ELR (cell line): Measurements from ENCODE around the gene ZIC4.

Experiments
- DNase-seq: peaks from one replicate; pipeline ENCODE4 v3.0.0-alpha.2; 2015; ENCODE audit warnings: low read depth

Gene ZIC4

DNA sequence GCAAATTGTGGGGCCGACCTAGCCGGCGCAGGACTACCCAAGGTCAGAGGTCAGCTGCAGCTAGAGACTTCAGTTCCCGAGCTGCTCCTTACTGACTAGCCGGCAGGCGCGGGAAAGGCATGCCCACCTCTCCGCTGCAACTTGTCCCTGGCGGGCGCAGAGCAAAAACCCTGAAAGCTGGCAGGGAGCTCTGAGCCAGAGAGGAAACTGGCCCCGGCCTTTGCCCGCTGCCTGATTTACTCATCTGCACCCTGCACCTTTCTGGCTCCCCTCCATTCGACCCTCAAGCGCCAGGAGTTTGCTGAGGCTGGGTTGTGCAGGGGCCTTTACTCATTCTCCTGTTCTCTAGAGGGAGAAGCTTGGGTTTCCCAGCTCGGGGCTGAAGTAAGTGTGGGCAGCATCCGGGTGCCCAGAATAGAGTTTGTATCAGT lies 1.5 kb downstream of the ZIC4 start:
- no peak for DNase-seq

DNA sequence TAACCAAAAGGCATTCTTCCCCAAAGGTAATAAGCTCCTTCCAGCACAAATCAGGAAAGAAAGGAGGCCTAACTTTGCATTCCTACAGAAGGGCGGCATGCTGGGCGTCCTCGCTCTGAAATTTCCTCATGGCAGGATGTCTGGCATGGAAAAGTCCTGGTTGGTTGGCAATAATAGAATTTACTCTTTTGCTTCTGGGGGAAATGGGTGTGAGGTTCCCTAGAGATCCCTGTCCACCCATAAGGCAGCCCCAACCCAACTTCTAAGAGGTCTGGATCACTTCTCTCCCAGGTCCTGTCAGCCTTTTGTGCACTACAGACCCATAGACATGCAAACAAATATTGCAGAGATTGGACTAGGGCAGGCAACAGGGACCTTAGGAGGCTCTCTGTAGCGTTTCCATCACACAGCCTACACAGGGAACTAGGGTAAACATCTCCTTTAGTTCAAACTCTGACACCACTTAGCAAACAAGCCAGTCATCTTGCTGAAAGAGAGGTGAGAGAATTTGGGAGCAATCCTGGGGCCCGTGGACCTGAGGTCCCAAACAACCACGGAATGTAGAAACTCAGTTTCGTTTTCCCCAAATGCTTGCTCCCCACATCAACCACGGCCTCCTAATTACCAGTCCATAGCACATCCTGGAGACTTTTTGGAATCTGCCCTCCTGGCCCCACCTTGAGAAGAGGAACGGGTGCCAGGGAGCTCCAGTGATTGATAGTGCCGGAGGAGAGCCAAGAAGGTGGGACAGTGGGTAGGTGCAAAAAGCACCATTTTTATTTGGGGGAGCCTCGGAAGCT lies 2.1 kb downstream of the ZIC4 start:
- no peak for DNase-seq

DNA sequence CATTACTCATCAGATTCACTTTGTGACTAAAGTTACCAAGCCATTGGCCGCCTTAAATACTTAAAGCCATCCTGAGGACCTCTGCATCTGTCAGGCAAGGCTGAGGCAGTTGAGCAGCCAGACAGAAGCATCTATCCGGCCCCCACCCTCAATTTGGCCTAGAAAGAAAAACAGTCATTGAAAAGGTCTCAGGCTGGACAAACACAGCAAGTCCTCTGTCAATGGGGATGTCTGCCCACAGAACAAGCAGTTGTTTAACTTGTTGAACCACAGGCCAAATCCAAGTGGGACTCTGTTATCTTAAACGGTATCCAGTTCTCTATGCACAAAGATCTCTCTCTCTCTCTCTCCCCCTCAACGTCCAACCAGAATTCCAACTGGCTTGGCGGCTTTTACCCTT lies 2.8 kb downstream of the ZIC4 start:
- no peak for DNase-seq

DNA sequence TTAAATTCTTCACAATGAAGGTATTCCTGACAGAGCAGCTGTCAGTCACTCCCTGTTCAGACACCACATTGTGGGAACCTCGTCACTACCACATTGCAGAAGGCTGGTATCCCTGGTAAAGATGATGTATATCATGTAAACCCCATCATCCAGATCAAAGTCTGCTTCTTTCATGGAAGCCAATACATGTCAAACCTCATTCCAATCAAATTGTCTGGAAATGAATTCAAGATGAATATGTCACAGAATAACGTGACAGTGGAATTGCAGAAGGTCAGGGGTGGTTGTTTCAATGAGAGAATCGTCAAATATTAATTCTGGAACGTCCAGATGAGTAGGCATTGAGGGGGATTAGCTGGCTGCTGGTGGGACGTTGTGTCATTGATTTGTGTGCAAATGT lies 4.2 kb downstream of the ZIC4 start:
- no peak for DNase-seq

DNA sequence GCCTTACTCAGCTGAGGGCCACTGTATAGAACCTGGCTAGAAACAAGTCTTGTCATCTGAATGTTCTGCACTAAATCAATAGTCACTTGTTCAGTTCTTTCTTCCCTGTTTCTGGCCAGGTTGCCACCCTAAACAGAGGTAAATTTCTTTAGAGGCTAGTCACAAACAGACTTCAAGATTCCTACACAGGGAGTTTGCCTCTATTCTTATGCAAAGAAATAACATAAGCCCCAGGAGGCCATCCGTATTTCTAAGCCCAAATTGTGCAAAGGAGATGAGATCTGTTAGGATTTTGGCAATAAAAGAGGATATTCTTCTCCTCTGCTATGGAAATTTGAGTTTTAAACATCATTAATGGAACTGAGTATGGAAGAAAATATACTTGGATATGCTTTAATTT lies 4.9 kb downstream of the ZIC4 start:
- no peak for DNase-seq

DNA sequence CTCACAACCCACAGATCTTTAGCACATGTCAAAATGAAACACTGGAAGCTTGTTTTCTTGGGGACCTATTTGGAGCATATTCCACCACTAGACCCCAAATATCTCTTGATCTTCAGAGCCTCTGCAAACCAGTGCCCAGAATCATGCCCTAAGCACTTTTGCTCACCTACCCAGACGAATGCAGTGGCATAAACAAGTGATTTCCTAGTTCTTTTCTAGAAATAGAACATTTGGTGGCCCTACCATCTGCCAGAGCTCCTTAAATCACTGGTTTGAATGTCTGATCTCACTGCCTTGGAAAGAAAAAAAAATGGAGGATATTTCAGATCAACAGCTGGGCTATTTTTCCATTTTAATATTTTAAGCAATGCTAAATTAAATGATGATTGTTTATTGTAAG lies 5.3 kb downstream of the ZIC4 start:
- DNase-seq: no peak

DNA sequence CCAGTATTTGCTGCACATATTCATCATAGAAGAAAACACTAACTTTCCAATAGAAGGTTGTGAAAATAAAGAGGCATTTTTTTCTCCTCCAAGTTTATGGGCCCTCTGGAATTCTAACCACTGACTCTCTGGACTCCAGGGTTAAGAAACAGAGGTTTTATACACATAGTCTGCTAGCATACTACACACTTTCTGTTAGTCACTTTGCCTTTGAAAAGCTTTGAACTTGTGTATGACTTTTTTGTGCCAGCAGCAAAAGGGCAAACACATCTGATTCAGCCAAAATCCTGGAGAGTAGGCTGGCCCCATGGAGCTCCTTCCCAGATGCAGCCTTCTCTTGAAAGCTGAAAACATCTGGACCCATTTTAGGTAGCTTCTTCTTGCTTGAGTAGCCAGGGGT lies 6.2 kb downstream of the ZIC4 start:
- no peak for DNase-seq

DNA sequence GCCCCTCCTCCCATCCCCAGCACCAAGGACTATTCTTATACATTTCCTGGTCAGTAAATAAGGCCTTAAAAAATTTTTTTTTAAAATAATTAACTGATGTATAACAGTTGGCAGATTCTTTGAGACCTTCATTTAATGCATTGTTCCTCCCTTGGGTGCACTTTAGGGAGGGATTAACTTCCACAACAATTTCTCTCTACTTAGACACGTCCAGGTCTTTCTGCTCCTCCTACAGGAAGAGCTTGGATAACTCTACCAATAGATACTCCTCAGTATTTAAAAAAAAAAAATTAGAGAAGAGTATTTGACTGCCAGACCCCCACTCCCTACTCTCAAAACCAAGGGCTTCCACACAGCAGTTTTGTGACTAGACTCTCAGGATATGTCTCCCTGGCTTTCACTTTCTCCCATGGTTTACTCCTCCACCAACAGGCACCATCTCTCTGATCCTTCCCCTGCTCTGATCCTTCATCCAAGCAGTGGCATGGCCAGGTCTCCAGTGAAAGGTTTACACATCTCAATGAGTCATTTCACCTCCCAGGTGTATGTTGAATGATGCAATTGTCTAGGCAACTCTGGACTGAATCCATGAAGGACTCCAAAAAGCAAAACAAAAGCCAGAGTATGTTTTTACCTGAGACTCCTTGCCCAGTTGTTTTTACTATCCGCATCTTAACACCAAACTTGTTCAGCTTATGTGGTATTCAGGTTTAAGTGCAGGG lies 7.4 kb downstream of the ZIC4 start:
- no peak for DNase-seq

DNA sequence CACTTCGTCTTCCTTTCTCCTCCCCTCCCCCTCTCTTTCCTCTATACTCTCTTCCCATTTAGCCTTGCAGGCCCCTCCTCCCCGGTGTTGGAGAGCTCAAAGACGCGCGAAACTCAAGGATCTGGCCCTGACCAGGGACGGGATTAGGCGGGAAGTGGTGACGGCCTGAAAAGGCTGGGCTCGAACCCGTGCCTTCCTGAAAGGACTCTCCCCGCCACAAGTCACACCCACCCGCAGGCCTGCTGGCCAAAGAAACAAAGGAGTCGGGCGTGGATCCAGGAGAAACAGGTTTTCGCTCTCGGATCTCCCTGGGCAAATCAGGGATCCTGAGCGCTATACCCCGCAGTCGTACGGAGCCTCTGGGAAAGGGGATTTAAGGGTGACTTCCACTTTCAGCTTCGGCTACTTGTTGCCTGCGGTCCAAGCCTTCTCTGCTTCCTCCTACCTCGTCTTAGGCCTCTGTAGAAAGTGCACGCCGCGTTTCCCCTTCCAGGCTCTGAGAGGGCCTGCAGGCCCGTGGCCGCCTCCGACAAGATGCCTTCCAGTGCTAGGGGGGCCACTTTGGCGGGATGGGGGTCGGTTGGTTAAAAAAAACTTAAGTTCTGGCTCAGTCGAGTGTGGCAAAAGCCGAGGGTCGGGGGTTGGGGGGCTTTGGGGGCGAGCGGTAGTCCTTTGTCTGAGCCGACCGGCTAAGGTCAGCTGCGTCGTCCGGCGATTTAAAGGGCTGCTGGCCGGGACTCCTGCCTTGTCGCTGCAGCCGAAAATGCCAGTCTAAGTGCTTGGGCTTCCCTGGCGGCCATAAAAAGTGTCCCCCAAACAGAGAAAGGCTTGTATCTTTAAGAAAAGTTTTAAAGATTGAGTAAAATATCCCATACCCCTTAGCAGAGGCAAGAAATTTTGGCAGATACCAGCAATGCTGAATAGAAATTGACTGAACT lies 8.2 kb downstream of the ZIC4 start:
- no peak for DNase-seq

DNA sequence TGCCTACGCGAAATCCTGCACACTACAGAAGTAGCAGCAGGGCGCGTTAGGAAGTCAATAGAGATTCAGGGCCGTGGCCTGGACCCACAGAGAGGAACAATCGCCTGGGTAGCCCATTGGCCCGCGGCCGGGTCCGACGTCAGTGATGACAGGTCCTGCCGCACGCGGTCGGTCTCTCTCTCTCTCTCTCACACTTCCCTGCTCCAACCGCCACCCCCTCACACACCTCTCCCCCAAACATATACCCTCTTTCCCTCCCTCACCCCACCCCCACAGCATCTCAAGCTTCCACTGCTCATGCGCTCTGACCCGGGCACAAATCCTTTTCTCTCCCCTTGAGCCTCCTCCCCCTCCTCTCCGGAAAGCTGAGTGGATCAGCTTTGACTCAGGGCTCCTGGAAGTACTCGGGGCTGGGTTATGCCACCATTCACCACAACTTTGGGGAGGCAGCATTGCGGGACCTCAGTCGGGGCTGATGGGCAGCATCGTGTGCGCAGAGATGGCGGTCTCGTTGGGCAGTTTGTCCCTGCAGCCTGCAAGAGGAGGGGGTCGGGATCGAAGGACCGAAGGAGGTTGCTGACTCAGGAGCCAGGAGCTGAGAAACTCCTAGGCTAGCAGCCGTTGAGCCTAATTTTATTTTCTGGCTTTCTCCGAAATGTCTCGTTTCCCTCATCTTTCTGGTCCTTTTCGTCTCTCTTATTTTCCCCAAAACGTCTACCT lies 9.0 kb downstream of the ZIC4 start:
- DNase-seq: no peak

DNA sequence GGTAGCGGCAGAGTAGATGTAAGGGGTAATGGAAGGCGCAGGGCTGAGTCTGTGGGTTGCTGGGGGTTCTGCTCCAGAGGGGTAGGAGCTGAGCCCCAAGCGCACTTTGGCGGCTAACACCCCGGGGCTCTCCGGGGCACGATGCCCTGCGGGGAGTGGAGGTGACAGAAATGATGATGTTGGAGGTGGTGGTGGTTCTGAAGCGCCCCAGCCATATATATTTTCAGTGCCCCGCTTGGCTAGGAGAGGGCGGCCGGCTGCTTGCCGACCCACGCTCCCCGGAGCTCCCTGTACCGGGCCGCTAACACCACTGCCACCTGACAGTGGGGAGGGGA lies 9.7 kb downstream of the ZIC4 start:
- DNase-seq: no peak

DNA sequence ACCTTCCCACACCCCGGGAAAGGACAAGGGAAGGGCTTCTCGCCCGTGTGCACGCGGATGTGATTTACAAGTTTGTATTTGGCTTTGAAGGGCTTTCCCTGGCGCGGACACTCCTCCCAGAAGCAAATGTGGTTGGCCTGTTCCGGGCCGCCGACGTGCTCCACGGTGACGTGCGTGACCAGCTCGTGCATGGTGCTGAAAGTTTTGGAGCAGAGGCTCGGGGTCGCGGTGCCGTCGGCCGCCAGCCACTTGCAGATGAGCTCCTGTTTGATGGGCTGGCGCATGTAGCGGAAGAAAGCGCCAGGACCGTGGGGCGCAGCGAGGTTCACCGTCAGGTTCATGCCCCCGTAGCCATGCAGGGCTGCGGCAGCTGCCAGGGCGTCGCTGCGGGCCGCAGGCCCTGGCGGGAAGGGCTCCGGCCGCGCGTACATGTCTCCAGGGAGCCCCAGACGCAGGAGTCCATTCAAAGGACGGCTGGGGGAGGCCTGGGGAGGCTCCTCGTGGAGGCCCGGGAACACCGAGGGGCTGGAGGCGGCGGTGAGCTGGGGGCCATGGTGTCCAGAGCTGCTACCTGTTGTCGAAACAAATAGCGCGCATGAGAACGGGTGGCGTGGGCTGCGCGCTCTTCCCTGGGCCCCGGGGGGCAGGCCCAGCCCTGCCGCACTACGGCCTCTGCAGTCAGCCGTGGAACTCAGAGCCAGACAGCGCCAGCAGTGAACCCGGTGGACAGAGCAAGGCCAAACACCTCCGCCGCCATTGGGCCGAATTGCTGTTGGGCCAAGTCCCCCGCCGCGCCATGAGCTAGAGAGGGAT lies 10.2 kb downstream of the ZIC4 start:
- DNase-seq: no peak

DNA sequence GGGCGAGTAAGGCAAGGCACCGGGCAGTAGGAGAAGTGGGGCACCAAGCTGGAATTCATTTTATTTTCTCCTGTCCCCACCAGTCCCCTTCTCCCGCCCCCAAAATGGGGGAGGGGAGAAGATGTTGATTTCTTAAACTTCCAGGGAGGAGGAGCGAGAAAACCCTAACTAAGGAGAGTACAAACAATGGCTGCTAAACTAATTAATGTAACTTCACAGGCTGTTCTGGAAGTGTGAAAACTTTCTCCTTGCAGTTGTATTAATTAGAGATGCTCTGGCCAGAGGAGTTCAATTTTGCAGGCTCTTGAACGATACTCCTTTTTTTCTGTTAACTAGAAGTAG lies 11.5 kb downstream of the ZIC4 start:
- DNase-seq: no peak

DNA sequence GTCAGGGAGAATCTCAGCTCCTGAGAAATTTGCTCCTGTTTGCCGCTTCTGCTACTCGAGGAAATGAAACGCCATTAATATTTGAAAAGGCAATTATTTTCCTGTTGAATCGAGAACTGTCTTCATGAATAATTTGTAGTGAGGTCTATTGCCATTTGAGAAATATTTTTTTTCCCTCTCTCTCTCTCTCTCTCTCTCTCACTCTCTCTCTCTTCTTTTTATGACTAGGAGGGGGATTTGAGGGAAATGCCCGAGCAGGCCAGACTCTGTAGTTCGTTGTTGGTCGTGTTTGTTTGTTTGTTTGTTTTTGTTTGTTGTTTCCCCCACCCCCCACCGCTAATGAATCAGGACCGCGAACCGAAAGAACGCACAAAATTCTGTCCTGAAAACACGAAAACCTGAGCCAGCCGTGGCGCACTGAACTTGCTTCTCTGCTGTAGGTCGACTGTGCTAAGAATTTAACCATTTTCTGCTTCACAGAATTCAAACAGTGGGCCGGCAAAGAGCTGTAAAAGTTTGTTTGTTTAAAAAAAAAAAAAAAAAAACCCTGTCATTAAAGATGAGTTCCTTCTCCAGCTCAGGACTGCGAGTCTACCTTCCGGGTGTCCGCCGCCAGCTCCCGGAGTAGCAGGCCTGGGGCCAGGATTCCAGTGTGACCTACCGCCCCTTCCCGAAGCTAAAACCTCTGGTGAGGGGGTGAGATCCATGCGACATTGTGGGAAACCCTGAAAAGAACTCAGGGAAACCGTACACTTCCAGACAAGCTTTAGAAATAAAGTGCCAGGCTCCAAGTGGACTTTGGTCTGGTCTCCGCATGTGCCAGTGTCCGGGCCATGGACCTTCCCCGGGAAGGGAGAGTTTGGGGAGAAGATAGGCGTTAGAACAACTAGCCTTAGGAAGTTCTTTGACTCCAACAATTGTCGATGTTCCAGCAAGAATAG lies 12.1 kb downstream of the ZIC4 start:
- DNase-seq: peak; percentile 11

DNA sequence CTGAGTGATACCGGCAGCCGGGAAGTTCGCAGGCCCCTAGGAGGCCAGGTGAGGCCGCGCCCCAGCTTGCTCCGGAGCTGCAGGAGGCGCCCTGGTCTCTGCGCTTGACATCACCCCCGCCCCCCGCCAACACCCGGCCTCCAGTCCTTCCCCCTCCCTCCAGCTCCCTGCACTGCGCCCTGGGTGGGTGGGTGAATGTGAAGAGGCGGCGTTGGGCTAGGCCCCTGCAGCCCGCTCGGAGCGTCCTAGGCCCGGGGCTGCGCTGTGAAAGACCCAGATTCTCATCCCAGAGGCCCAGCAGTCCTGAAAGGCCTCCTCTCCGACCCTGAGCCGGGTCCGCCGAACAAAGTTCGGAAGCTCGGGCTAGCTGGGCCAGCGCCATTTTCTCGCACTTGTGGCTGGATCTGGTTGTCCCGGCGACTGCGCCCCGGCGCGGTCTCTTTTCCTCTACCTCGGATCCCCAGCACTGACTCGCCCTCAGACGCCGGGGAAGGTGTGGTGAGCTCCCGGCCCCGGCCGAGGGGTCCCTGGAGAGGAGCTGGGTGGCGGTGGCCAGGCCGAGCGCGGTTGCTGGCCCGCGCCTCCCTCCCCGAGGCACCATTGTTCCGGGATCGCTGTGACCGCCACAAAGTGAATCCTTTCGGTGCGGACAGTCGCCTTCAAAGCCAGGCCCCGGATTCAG lies 12.9 kb downstream of the ZIC4 start:
- peak; percentile 87 for DNase-seq

DNA sequence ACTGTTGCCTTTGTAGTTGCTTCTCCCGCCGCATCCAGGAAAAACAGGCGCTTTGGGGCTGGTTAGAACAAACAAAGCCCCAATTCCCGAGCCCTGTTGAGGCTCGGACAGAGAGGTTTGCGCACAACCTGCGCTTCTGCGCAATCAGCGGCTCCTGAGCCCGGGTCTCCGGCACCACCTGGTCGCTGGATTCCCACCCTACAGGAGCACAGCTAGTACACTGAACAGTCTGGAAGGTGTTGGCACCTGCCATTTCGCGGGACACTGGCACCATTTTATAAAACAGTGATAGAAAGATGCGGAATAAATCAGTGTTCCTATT lies 13.8 kb downstream of the ZIC4 start:
- no peak for DNase-seq

DNA sequence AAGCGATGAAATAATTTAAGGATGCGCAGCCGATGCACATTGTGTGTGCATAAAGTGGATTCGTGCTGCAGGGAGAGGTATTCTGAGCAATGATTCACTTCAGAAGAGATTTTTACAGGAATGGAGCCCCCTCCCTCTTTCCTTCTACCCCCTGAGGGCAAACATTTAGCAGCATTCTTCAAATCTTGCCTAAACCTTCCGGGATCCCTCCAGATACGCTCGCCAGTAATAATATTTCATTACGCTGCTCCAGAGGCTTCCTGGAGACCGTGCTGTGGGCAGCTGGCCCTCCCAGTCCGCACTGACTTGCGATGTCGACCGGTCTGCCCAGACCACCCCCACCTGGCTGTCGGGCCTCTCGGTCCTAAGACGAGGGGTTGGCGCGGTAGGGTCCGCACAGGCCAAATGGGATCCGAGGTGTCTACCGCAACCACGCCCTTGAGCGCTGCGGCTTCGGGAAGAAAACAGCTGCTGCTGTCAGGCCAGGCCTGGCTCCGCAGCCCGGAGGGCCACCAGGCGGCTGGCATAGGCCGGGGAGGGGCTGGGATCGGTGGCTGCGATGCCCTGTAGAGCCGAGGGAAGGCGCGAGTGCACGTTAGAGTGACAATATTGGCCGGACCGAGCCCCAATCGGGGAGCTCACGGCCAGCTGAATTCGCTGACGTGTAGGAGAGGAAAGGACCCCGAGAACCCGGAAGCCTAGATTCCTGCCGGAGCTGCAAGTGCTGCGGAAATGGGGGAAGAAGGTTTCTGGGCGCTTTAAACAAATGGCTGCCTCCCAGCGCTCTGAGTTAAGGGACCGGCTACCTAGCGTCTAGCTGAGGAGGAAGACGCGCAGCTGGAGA lies 14.3 kb downstream of the ZIC4 start:
- peak; percentile 96 for DNase-seq
